ENCODE measurements around the gene HYI.

The HYI gene

DNA sequence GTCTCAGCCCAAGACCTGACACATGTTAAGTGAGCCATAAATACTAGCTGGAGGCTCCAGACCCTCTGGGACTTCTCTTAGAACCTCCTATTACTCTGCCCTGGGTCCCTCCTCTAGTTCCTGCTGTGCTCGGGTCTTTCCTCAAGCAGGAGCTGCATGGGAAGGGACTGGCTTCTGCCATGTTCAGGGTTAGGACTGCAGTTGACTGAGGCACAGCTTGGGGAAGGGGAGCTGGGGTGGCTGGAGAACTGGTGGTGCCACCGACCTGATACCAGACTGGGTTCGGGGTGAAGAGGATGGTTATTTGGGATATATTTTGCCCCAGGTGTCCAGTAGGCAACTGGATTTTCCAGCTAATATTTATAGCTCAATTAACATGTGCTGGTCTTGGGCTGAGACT lies 15.7 kb downstream of the HYI start:
- Histone ChIP-seq H3K27ac (replicated peaks) (no peak overlapping the region), H3K4me3 (replicated peaks; ENCODE audit: insufficient read depth, low read length) (no peak overlapping the region), H3K27me3 (ENCODE audit: insufficient read depth, poor library complexity, severe bottlenecking) (no peaks in the 10 kb centered on the region)
- TF ChIP-seq POLR2AphosphoS5 (IDR thresholded peaks at IDR 0.05; ENCODE audit: low read depth) = no peak
- TF ChIP-seq SPI1 (IDR thresholded peaks at IDR 0.05; ENCODE audit: borderline replicate concordance, low read depth) = no peak
- TF ChIP-seq GABPA (IDR thresholded peaks at IDR 0.05; ENCODE audit: low read depth) = no peak
- TF ChIP-seq, protein P1, sequence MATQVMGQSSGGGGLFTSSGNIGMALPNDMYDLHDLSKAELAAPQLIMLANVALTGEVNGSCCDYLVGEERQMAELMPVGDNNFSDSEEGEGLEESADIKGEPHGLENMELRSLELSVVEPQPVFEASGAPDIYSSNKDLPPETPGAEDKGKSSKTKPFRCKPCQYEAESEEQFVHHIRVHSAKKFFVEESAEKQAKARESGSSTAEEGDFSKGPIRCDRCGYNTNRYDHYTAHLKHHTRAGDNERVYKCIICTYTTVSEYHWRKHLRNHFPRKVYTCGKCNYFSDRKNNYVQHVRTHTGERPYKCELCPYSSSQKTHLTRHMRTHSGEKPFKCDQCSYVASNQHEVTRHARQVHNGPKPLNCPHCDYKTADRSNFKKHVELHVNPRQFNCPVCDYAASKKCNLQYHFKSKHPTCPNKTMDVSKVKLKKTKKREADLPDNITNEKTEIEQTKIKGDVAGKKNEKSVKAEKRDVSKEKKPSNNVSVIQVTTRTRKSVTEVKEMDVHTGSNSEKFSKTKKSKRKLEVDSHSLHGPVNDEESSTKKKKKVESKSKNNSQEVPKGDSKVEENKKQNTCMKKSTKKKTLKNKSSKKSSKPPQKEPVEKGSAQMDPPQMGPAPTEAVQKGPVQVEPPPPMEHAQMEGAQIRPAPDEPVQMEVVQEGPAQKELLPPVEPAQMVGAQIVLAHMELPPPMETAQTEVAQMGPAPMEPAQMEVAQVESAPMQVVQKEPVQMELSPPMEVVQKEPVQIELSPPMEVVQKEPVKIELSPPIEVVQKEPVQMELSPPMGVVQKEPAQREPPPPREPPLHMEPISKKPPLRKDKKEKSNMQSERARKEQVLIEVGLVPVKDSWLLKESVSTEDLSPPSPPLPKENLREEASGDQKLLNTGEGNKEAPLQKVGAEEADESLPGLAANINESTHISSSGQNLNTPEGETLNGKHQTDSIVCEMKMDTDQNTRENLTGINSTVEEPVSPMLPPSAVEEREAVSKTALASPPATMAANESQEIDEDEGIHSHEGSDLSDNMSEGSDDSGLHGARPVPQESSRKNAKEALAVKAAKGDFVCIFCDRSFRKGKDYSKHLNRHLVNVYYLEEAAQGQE (IDR thresholded peaks at IDR 0.05; ENCODE audit: insufficient replicate concordance, low read depth) = no peak
- no peak for TF ChIP-seq CTCF (IDR thresholded peaks at IDR 0.05; ENCODE audit: insufficient read depth, low read length)
- no peak for DNase-seq (ENCODE audit: low read depth in 1 of 2, low spot score in 1 of 2)

- H3K27ac ChIP-seq (replicated peaks) = no peak overlapping the region
- DNase-seq (ENCODE audit: low read depth in 1 of 2, low spot score in 1 of 2) = no peak
These were observed 16.4 kb downstream of the HYI start for GRCh38 chr1:43437031-43437973.

GRCh38 chr1:43436371-43436770 lies 17.4 kb downstream of the HYI start:
- Histone ChIP-seq H3K27me3 (ENCODE audit: insufficient read depth, poor library complexity, severe bottlenecking) (no peaks in the 10 kb centered on the region), H3K27ac (replicated peaks) (no peak overlapping the region), H3K4me3 (replicated peaks; ENCODE audit: insufficient read depth, low read length) (no peak overlapping the region)
- no peak for TF ChIP-seq POLR2AphosphoS5 (IDR thresholded peaks at IDR 0.05; ENCODE audit: low read depth)
- no peak for DNase-seq (ENCODE audit: low read depth in 1 of 2, low spot score in 1 of 2)

More at GRCh38 chr1:43437031-43437973, 16.4 kb downstream of the HYI start:
- no peak for TF ChIP-seq POLR2AphosphoS5 (IDR thresholded peaks at IDR 0.05; ENCODE audit: low read depth)
- TF ChIP-seq, protein P1 (IDR thresholded peaks at IDR 0.05; ENCODE audit: insufficient replicate concordance, low read depth) = no peak
- no peak for TF ChIP-seq CTCF (IDR thresholded peaks at IDR 0.05; ENCODE audit: insufficient read depth, low read length)
- no peak for TF ChIP-seq SPI1 (IDR thresholded peaks at IDR 0.05; ENCODE audit: borderline replicate concordance, low read depth)
- no peak overlapping the region for H3K4me3 ChIP-seq (replicated peaks; ENCODE audit: insufficient read depth, low read length)
- H3K27me3 ChIP-seq (ENCODE audit: insufficient read depth, poor library complexity, severe bottlenecking) = no peaks in the 10 kb centered on the region

GRCh38 chr1:43435146-43436145 lies 18.3 kb downstream of the HYI start:
- no peaks in the 10 kb centered on the region for H3K27me3 ChIP-seq (ENCODE audit: insufficient read depth, poor library complexity, severe bottlenecking)
- TF ChIP-seq, protein P1 (IDR thresholded peaks at IDR 0.05; ENCODE audit: insufficient replicate concordance, low read depth) = no peak
- DNase-seq (ENCODE audit: low read depth in 1 of 2, low spot score in 1 of 2) = no peak
- H3K27ac ChIP-seq (replicated peaks) = no peak overlapping the region
- H3K4me3 ChIP-seq (replicated peaks; ENCODE audit: insufficient read depth, low read length) = no peak overlapping the region
